ENCODE results near the gene NXPE3. TPM values are rescaled to one million over a fixed set of nuclear protein-coding genes. Genes with fewer than 3 reads are reported as not detected.
A peak's percentile ranks its signal among the peaks of the same experiment; 100 is the strongest.

NXPE3 gene
- total and polyA plus RNA-seq, 10 of the 15 experiments (the other 5 are each of a cell fraction or from before 2014, with no cell fraction given): 2.0 to 8.7 (median 5.2) TPM

DNA sequence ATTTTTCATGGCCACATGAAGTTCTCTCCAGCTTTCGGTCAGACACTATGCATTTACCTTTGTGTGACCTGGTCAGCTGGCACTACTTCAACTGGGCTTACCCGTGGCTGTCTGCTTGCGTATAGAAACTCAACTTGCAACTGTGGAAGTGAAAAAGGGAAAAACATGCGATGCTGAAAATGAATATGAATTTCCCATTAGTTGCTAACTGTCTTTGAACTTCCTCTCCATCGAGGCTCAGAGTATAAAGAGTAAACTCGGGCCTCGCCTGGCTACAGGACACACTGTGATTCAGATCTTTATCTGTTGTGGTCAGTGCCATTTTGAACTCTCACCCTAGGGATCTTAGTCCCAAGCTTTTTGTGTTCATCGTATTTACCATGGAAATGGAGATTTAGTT, 97.1 kb downstream of the NXPE3 start (continued):
- TF ChIP-seq STAT1 (conservative IDR thresholded peaks at IDR 0.05) (no peak), RUNX3 (IDR thresholded peaks at IDR 0.05; ENCODE audit: low read length) (0 out of 2 replicates have a peak, but pooled peaks have one; percentile 17), HDGF (IDR thresholded peaks at IDR 0.05) (no peak), NFIC (IDR thresholded peaks at IDR 0.05; ENCODE audit: low read depth, low read length) (no peak), PBX3 (IDR thresholded peaks at IDR 0.05; ENCODE audit: insufficient replicate concordance, low read depth, low read length) (no peak), MXI1 (IDR thresholded peaks at IDR 0.05; ENCODE audit: low read depth, low read length) (no peak), JUND (IDR thresholded peaks at IDR 0.05; ENCODE audit: low read depth, low read length) (no peak), MYC (IDR thresholded peaks at IDR 0.05; ENCODE audit: insufficient read depth, insufficient read length, insufficient replicate concordance, low read length, severe bottlenecking) (no peak), IKZF1 (conservative IDR thresholded peaks at IDR 0.05) (peak; percentile 19; the same call in 1 of the 2 replicates), ZSCAN29 (IDR thresholded peaks at IDR 0.05) (no peak), HDAC6 (IDR thresholded peaks at IDR 0.05; ENCODE audit: unreplicated experiment) (no peak), REST (IDR thresholded peaks at IDR 0.05; ENCODE audit: low read depth, low read length) (no peak), E2F4 (IDR thresholded peaks at IDR 0.05; ENCODE audit: low read depth, low read length) (no peak), RCOR1 (conservative IDR thresholded peaks at IDR 0.05; ENCODE audit: low read depth, low read length) (no peak), IRF4 (IDR thresholded peaks at IDR 0.05; ENCODE audit: low read depth, low read length) (0 out of 2 replicates have a peak, but pooled peaks have one; percentile 42), CTCF (IDR thresholded peaks at IDR 0.05 in 2 of 3, conservative IDR thresholded peaks at IDR 0.05 in 1 of 3; ENCODE audit: control insufficient read depth in 2 of 3, extremely low read depth in 1 of 3, insufficient read depth in 1 of 3, low read depth in 3 of 3, low read length in 3 of 3) (no peak), CREB1 (IDR thresholded peaks at IDR 0.05; ENCODE audit: low read depth) (peak; percentile 57; the same call in 1 of the 2 replicates), ETV6 (conservative IDR thresholded peaks at IDR 0.05 in 1 of 2, IDR thresholded peaks at IDR 0.05 in 1 of 2; ENCODE audit: borderline replicate concordance in 1 of 2, low read depth in 1 of 2) (peak in 1 of 2 experiments; percentile 61; a peak in 1 of 4 replicates), YBX1 (IDR thresholded peaks at IDR 0.05) (no peak), TBL1XR1 (IDR thresholded peaks at IDR 0.05; ENCODE audit: low read depth, low read length) (no peak), KDM1A (IDR thresholded peaks at IDR 0.05; ENCODE audit: borderline replicate concordance) (no peak), SMC3 (IDR thresholded peaks at IDR 0.05; ENCODE audit: borderline replicate concordance, low read length) (no peak), CREM (IDR thresholded peaks at IDR 0.05; ENCODE audit: low read depth) (peak; percentile 32; the same call in 1 of the 2 replicates), SUPT20H (IDR thresholded peaks at IDR 0.05; ENCODE audit: borderline replicate concordance, control insufficient read depth, low read depth, low read length) (no peak)
